ENCODE measurements around the gene TMEM151B.

The TMEM151B gene

DNA sequence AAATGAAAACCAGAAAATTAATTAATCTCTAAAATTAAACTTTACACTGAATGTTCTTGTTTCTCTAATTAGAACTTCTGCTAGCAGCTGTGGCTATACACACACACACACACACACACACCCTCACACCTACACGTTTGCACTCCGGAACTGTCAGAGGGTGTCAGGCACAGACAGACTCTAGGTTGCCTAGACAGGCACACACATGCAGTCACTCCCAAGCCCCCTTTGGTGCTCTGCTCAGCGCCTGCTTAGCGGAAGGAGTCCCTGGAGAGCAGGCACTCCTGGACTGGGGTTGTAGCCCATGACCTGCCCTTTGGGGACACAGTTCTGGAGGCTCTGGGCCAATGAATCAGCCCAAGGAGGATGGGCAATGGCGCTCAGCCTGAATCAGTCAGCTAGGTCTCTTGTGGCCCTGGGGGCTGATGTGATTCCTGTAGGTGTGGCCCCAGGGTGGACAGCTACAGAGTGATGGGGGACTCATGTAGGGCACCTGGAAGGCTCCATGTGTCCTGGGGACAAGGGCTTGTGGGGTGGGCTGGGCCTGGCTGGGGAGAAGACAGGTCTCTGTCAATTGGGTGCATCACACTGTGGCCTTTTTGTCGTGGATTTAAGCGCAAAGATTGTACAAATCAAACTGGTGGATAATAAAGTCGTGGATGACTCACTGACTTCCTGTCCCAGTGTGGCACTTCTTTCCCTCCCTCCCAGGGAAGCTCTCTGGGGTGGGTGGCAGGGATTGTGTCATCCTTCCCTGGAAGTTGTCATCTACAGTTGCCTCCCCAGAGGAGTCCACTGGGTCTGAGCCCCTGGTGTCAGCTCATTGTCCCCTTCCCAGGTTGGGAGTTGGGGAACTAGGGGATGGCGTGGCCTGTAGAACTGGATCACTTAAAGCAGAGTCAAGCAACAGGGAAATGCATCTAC lies 8.8 kb downstream of the TMEM151B start:
- DNase-seq (ENCODE audit: low read depth): no peak

DNA sequence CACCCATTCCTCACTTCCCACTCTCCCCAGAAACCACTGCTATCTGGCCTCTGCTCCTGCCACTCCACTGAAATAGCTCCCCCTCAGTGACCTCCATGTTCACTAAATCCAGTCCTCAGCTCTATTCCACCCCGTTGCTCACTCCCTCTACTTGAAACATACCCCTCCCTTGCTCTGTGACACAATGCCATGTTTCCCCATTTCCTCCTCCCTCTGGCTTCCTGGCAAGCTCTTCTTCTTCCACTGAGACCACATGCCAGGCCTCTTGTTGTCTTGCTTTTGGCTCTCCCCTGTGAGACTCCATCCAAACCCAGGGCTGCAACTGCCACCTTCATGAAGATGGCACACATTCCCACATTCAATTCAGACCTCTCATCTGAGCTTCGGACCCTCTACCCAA lies 13.9 kb downstream of the TMEM151B start:
- no peak for DNase-seq (ENCODE audit: low read depth)

DNA sequence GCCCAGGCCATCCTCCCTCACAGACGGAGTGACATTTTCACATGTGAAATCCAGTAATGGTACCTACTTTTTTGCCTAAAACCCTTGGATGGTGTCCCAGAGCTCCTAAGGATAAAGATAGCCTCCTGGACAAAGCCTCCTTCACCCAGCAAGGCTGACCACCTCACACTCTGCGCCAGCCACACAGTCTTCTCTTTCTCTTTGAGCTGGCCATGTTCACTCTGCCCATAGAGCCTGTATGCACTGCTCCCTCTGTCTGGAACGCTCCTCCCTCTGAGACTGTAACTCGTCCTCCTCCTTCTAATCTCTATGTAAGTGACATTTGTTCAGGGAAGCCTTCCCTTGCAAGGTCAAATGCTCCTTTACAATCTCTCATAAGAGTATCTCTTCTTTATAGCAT lies 14.6 kb downstream of the TMEM151B start:
- DNase-seq (ENCODE audit: low read depth): no peak

DNA sequence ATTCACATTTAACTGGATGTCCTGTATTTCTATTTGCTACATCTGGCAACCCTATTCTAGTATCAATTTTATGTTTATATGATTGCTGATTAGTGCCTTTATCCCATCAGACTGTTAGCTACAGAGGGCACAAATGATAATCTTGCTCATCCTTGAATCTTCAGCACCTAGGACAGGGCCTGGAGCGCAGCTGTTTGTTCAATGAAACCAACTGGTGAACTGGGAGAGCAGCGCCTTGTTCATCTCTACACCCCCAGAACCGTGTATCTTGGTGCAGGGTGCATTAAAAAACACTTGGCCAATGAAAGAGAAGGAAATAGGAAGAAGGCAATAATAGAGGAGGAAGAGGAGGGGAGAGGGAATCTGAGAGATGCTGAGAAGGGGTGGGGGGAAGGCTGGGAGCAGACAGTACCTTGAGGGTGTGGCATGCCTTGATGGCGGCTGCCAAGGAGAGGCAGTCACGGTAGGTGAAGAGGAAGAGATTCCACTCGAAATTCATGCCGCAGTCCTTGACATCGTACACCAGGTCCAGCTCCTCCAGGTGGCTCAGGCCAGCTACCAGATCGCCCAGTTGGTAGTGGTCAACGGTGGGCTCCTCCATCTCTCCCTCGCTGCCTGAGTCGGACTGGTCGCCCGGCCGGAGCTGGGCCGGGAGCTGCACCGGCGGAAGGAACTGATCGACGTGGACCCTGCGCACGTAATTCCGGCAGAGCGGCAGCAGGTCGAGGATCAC lies 15.5 kb downstream of the TMEM151B start:
- DNase-seq (ENCODE audit: low read depth): no peak

DNA sequence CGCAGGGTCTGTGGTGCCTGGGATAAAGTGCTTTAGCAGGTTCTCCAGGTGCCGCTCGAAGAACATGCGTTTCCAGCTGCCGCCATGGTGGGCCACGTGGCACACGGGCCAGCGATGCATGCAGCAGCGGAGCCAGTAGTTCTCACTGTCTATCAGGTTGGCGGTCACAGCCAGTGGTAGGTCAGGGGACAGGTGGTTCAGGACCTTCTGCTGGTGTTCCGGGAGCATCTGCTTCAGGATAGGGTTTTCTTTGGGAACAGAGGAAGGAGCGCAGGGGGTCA lies 16.0 kb downstream of the TMEM151B start:
- no peak for DNase-seq (ENCODE audit: low read depth)

DNA sequence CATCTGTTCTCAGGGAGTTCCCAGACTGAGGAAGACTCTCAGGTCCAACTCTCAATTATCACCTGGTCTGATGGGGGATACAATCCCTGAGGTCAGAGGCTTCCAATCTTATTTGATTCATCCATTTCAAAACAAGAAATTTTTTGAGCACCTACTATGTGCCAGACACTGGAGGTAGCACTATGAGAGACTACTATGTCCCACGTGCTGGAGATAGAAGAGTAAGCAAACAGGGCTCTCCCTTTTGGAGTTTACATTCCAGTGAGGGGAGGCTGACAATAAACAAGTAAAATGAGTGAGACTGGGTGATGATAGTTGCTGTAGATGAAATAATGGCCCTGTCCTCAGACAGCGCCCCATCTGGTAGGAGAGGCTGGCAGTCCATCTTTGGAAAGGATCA lies 16.5 kb downstream of the TMEM151B start:
- no peak for DNase-seq (ENCODE audit: low read depth)

DNA sequence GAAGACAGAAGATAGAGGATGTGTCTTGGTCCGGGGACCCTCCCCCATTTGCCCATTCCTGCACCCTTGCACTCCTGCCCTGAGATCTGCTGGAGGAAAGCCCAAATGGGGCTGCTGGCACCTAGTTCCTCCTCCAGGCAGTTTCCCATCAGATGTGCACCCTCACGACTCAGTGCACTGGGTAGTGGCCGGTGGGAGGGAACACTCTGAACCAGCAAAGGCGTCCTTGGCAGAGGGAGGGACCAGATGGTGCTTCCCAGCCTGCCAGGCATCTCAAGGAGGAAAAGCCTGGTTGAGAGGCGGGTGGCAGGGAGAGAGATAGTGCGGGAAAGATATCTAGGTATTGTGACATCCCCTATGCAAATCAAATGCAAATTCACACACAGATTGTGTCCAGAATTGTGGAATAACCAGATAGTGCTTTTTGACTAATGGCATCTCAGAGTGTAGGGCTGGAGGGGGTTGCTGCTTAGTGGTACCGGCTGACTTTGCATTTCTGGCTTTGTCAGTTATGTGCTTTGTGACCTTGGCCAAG lies 19.5 kb downstream of the TMEM151B start:
- no peak for DNase-seq (ENCODE audit: low read depth)

DNA sequence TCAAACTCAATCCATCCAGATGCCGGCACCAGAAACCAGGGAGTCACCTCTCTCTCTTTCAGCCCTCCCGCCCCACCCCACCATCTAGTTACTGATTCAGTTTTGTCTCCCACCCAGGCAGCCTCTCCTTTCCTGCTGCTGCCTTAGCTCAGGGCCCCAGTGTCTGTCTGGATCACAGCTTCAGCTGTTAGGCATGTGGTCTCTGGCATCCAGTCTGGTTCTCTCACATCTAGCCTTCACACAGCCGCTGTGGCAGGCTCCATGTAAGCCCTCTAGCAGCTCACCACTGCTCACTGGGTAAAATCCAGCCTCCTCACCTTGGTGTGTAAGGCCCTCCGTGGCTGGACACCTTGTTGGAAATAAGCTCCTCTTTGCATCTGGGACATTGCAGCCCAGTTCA lies 21.6 kb downstream of the TMEM151B start:
- DNase-seq (ENCODE audit: low read depth): no peak

DNA sequence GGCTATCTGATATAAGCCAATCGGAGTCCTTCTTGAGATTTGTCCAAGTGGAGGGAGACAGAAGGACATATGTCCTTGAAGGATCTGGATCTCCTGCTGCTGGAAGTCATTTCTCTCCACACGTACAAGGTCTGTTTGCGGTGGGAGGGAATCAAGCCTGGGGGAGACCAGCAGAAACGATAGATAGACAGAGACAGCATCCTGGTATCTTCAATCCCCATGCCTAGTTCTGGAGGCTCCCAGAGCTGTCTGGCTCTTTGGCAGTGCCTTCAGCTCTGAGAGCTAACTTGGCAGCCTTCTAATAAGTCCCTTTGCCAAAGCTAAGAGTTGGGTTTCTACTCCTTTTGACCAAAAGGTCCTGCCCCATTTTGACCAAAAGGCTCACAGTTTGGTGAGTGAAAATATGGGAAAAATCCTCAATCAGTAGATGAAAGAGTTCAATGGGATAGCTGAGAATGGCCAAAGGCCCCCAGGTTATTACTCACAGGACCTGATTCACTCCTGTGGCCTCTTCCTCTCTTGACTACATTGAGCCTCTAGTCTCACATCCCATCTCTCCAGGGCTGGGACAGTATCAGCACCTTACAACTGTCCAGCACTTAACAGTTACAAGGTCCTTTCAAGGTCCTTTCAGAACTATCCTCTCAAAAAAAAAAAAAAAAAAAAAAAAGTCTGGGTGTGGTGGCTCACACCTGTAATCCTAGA lies 22.6 kb downstream of the TMEM151B start:
- DNase-seq (ENCODE audit: low read depth): no peak

DNA sequence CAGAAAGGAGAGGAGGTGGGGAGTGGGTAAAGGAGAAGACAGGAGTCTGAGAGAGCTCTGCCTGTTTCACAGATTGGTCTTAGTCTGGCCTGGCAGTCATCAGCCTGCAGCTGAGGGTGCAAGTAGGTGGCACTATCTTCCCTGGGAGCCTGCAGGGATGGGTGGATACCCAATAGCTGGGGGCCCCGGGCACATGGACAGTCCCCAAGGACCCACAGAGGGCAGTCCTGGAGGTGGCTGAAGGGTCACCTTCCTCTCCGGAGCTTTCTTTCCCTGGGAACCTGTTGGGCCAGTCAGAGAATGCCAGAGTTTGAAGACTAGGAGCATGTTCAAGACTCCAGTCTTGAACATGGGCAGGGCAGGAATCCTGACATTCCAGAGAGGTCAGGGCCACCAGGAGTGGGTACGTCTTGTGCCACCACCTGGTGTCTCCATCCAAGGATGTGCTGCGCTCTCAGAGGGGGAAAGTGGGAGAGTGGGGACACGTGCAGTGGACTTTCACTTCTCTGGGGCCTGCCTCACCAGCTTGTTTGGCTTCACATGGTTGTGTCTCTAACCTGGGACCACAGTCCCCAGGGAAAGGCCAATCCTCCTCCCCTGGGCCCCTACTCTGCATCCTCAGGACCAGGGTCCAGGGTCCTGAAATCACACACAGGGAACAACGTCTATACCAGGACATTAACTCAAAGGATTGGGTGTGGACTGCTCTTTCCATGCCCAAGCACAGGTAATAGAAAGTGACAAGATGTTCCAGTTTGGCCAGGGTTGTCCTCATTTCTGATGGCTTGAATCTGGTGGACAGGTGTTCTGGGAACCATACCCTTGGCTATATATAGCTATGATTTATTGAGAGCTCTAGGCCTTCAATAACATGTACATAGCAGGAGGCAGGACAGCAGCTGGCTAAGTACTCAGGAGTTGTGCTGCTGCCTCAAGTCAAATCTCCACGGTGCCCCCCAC lies 24.9 kb downstream of the TMEM151B start:
- no peak for DNase-seq (ENCODE audit: low read depth)

DNA sequence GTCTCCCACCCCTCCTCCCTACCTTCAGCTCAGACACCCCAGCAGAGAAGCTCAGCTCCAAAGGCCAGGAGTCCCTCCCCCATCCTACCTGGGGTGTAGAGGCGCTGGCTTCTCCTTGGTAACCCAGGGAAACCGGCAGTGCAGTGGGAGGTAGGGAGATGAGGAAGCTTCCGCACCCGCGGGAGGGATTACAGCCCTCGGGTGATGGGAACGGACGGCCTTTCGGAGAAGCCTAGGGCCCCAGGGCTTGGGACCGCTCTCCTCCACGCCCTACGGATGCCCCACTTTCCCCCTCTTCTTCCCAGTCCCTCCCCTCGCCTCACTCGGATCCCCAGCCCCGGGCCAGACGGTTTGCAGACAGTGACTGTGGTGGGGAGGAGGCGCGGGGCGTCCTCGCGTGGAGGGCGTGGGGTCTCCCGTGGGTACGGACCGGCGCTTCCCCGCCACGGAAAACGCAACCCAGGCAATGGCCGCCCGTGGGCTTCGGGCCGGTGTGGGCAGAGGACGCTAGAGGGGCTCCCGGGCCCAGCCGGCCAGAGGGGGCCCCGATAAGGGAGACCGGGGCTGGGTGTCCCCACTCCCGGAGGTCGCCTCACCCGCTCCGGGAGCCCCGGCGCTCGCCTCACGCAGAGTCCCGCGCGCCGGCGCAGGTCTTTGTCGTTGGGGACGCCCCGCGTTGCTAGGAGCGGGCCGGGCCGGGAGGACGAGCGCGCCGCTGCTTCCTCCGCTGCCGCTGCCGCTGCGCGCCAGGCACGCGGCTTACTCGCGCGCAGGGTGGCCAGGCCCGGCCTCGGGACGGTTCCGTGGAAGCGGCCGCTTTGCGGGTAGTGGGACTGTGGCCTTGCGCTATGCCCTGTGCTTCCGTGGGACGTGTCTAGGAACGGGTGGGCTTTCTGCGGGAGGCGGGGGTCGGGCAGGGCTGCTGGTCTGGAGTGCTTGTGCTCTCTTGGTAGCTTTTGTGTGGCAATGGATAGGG lies 27.1 kb downstream of the TMEM151B start:
- peak; percentile 32 for DNase-seq (ENCODE audit: low read depth)

DNA sequence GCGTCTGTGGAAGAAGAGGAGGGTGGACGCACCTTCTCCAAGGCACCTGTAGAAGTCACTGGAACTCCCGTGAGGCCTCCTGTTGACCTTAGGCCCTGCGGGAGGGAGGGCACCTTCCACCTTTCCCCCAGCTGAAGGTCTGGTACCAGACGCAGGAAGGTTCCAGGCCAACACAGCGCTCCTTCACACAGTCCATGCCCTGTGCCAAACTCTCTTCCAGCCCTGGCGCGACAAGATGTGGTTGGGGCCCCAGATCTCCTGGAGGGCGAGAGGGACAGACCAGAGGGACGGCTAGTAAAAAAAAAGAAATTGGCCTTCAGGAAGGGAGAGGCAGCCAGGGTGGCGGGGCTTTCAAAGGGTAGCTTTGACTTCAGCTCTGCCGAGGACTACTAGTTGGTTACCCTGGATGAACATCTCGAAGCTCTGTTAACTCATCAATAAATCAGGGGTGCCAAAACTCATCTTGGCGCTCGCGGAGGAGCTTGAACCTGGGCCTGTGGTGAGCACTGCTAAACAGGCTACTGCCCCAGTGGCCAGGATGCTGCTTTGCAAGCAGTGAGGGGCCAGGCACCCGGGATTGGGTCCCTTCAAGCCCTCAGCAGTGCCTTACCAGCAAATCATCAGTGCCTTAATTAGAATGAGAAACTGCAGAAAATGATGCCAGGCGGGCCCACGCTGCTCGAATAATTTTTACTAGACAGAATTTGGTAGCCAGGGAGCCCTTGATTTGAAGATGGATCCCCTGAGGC lies 28.0 kb downstream of the TMEM151B start:
- no peak for DNase-seq (ENCODE audit: low read depth)

DNA sequence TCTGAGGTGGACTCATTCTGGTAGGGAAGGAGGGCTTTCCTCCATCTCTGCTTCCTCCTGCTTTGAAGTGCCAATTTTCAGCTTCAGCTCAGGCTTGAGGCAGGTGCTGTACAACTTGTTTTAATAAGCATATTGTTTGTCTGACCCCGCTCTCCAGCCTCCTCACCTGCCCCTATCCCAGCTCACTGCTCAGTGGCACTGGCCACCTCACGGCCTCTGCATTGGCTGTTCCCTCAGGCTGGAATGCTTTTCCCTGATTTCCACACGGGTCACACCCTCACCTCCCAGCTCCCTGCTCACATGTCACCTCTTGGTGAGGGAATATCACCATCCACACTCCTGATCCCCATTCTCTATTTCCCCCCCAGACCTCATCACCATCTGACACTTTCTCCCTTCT lies 28.6 kb downstream of the TMEM151B start:
- no peak for DNase-seq (ENCODE audit: low read depth)

DNA sequence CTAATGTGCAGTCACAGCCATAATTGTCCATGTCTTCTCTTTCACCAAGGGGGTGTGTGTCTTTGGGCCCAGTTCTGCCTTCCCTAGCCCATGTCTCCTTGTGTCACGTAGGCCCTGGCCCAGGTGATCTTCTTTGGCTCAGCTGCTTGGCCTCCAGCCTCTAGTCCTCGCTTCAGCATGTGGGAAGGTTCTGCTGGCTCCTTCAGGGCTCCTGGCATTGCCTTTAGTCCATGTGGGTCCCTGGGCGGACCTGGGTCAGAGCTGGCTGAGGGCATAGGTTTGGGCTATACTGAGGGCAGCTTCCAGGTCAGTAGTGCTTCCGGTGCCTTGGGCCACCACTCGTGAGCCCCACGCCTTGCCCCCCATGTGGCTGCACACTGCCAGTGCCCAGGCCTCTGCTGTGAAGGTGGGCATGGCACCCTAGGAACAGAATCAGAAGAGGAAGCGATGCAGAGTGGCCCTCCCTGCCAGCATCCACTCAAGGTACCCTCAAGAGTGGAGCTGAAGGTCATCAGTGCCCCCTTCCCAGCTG lies 30.1 kb downstream of the TMEM151B start:
- no peak for DNase-seq (ENCODE audit: low read depth)

DNA sequence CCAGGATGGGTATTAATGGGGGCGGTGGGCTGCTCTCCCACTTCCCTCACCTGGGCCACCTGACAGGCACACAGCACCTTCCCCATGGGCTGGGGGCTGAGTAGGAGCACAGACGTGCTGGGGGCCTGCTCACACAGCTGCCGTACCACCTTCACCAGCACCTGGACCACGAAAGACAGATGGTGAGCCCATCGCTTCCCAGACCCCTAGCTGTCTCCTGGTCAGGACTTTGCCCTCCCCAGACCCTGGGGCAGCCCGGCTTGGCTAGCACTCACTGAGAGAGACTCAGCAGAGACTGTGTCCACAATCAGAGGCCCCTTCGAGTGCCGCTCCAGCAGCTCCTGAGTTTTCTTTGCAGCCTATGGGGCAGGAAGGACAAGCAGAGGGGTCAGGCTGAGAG lies 30.9 kb downstream of the TMEM151B start:
- no peak for DNase-seq (ENCODE audit: low read depth)

DNA sequence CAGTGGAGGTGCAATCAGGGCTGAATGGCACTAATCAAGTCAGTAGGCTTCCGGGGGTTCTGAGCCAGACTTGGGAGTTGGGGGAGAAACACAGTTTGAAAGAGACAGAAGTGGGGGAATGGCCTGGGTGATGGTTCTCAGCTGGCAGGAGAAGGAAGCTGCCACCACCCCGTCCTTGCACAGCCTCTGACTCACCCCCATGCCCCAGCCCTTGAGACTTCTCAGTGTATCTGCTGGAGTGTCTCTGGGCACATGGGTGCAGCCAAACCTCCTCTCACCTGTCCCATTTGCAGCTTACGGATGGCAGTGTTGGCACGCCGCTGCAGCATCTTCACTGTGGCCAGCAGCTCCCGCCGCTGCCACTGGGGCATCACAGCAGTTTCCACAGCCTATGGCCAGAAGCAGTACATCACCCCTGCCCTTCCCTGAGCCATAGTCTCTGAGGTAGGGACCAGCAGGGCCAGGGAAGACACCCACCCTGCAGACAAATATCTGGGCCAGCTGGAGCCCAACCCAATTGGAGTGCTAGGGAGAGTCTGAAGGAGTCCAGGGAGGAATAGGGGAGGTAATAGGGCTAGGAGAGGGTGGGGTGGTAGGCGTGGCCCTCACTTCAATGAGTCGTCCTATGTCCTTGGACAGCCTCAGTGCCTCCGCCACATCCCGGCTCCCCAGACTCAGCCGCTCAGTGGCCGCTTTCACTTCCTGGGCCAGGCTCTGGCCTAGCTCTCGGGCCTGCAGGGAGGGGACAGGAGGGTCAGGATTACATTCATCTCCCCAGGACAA lies 31.7 kb downstream of the TMEM151B start:
- DNase-seq (ENCODE audit: low read depth): no peak

DNA sequence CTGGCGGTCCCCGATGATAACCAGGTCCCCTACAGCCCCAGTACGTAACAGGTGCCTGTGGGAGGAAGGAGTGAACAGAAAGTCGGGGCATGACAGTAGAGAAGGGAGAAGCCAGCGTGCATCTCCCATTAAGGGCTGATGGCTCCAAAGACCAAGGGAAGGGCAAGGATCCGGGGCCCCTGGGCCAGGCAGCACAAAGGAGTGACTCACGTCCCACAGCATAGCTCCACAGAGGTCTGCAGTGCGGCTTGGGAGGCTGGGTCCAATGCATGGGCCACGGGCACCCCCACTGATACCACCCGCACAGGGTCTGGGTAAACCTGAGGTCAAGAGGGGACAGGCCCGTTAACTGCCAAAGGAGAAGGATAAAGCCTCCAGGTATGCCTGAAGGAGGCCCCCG lies 32.6 kb downstream of the TMEM151B start:
- no peak for DNase-seq (ENCODE audit: low read depth)

DNA sequence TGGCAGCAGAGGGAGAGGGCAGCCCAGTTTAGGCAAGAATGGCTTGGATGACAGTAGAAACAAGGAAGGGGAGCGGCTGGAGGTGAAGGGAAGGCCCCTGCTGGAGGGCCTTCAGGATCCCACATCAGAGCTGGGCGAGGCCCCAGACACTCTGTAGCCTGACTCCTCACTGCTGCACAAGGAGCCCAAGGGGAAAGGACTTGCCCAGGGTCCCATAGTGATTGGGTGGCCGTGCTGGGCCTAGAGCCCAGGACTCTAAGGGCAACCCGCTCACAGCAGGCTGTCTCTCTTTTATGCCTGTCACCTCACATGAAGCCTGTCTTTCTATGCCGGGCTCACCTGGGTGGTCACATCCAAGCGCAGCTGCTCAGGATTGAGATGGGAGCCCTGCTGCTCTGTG lies 33.6 kb downstream of the TMEM151B start:
- DNase-seq (ENCODE audit: low read depth): no peak

All from stimulated activated CD4-positive, alpha-beta T cell treated with anti-CD3 and anti-CD28 coated beads, Interleukin-2, amount 100 ng/mL, for 4 hours (primary cell).